Measurements from ENCODE around the gene C12orf56.
A peak's percentile ranks its signal among the peaks of the same experiment; 100 is the strongest.

The C12orf56 gene

GRCh38 chr12:64258576-64258975, 132.0 kb downstream of the C12orf56 start:
- H3K4me3 ChIP-seq = no peak overlapping the region
- H3K27ac ChIP-seq = no peak overlapping the region
- no peak for DNase-seq (ENCODE audit: low spot score)
- TF ChIP-seq, protein P1, sequence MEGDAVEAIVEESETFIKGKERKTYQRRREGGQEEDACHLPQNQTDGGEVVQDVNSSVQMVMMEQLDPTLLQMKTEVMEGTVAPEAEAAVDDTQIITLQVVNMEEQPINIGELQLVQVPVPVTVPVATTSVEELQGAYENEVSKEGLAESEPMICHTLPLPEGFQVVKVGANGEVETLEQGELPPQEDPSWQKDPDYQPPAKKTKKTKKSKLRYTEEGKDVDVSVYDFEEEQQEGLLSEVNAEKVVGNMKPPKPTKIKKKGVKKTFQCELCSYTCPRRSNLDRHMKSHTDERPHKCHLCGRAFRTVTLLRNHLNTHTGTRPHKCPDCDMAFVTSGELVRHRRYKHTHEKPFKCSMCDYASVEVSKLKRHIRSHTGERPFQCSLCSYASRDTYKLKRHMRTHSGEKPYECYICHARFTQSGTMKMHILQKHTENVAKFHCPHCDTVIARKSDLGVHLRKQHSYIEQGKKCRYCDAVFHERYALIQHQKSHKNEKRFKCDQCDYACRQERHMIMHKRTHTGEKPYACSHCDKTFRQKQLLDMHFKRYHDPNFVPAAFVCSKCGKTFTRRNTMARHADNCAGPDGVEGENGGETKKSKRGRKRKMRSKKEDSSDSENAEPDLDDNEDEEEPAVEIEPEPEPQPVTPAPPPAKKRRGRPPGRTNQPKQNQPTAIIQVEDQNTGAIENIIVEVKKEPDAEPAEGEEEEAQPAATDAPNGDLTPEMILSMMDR (IDR thresholded peaks at IDR 0.05) = no peak

DNA sequence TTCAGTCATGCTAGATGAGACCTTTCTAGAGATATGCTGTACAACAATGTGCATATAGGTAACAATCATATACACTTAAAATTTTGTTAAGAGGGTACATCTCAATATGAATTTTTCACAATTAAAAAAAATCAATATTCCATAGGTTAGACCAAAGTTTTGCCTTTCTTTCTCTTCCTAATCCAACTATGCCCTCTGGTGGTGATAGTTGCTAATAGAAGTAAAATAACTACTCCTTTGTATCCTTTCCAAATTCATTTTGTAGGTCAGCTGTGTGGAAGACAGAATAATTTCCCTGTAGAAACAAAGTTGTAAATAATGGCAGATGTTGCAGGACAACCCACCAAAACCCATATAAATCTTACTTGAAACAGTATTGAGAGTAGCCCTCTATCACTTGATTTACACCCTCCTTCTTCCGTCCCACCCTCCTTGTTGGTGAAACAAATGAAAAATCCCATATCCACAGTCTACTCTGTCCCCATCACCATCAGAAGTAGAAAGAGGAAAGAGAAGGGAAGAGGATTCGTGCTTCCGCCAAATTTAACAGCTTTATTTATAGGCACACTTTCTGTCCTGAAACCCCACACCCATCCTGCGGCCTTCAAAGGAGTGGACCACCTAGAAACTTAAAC, 134.3 kb downstream of the C12orf56 start:
- DNase-seq (ENCODE audit: low spot score) = no peak
- no peak overlapping the region for H3K4me3 ChIP-seq
- TF ChIP-seq, protein P1 (IDR thresholded peaks at IDR 0.05) = peak; percentile 69
- no peak overlapping the region for H3K27ac ChIP-seq

- H3K4me3 ChIP-seq = no peak overlapping the region
- TF ChIP-seq, protein P1 (IDR thresholded peaks at IDR 0.05) = no peak
- no peak overlapping the region for H3K27ac ChIP-seq
- no peak for DNase-seq (ENCODE audit: low spot score)
Measured at GRCh38 chr12:64255249-64255648, 135.3 kb downstream of the C12orf56 start.

DNA sequence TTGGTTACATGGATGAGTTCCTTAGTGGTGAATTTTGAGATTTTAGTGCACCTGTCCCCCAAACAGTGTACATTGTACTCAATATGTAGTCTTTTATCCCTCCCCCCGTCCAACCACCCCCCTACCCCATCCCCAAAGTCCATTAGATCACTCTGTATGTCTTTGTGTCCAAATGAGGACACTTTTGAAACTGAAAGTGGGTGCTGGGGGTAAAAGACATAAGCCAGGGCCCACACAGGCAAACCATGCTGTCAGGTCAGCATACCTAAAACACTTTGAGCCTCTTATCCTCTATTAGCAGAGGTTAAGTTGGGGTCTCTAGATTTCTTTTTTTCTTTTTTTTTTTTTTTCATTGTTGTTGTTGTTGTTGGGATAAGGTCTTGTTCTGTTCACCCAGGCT, 137.2 kb downstream of the C12orf56 start:
- Histone ChIP-seq H3K27ac (no peak overlapping the region), H3K4me3 (no peak overlapping the region)
- DNase-seq (ENCODE audit: low spot score) = no peak
- TF ChIP-seq, protein P1 (IDR thresholded peaks at IDR 0.05) = no peak

DNA sequence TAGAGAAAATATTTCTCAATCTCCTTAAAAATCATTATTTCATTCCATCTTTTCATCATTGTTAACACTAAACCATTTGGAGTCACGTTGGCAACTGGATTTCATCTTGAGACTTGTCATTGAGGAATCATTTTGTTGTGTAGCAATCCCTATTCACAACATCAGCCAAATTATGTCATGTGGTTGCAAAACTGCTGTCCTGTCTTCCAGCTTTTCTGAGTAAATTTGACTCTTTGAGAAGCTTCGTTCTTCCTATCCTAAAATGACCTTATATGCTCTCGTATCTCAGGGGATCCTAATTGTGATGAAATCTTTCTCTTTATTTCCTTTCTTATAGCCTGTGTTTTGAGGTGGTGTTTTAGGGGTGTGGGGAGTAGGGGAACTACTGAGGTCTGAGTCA, 137.9 kb downstream of the C12orf56 start:
- Histone ChIP-seq H3K27ac (peak overlapping the region in 1 of 2 donors; percentile 50), H3K4me3 (no peak overlapping the region)
- DNase-seq (ENCODE audit: low spot score) = no peak
- TF ChIP-seq, protein P1 (IDR thresholded peaks at IDR 0.05) = no peak

DNA sequence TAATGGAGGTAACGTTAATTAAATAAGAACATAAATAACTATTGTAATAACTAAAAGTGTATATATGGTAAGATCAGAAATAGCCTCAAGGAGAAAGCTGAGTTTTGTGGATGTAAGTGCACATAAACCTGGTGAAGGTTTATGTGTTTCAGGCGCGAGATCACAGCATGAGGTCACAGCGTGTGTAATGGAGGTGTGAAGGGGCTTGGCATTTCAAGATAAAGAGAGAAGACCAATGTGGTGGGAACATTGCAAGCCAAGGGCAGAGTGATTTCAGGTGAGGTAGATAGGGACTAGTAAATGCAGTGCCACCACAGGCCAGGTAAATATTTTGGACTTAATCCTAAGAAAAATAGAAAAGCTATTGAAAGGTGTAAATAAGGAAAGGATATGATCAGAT, 146.7 kb downstream of the C12orf56 start:
- DNase-seq (ENCODE audit: low spot score) = no peak
- no peak overlapping the region for H3K4me3 ChIP-seq
- TF ChIP-seq, protein P1 (IDR thresholded peaks at IDR 0.05) = no peak
- no peak overlapping the region for H3K27ac ChIP-seq

- TF ChIP-seq, protein P1 (IDR thresholded peaks at IDR 0.05) = no peak
- no peak overlapping the region for H3K4me3 ChIP-seq
- DNase-seq (ENCODE audit: low spot score) = no peak
- no peak overlapping the region for H3K27ac ChIP-seq
Measured at GRCh38 chr12:64240781-64241180, 149.8 kb downstream of the C12orf56 start.
